Gastroesophageal sphincter (tissue), 3 donors: ENCODE data around the gene HLA-DMA.
A peak's percentile ranks its signal among the peaks of the same experiment; 100 is the strongest.

Source experiments
- POLR2A ChIP-seq, 2 donors: fragments of 450-650 bp; IDR thresholded peaks; one replicate each; pipeline ENCODE4 v1.6.1; 2017; ENCODE audit warnings: antibody characterized with exemption in 2 of 2, mild to moderate bottlenecking in 2 of 2, moderate library complexity in 1 of 2
- POLR2AphosphoS5 ChIP-seq: sonication (generic); formaldehyde crosslinking; IDR thresholded peaks from one replicate; pipeline ENCODE4 v1.6.1; 2017; ENCODE audit warnings: antibody characterized with exemption
- TF ChIP-seq, protein P1 (sequence below), 4 experiments: fragments of 200-600 bp in 2 of 4; fragments of 450-650 bp in 2 of 4; sonication (generic) in 1 of 4; IDR thresholded peaks; one replicate each; pipeline ENCODE4 v1.5.1; 2017 to 2019; ENCODE audit warnings: antibody characterized with exemption in 4 of 4, mild to moderate bottlenecking in 2 of 4, moderate library complexity in 2 of 4

DNA sequence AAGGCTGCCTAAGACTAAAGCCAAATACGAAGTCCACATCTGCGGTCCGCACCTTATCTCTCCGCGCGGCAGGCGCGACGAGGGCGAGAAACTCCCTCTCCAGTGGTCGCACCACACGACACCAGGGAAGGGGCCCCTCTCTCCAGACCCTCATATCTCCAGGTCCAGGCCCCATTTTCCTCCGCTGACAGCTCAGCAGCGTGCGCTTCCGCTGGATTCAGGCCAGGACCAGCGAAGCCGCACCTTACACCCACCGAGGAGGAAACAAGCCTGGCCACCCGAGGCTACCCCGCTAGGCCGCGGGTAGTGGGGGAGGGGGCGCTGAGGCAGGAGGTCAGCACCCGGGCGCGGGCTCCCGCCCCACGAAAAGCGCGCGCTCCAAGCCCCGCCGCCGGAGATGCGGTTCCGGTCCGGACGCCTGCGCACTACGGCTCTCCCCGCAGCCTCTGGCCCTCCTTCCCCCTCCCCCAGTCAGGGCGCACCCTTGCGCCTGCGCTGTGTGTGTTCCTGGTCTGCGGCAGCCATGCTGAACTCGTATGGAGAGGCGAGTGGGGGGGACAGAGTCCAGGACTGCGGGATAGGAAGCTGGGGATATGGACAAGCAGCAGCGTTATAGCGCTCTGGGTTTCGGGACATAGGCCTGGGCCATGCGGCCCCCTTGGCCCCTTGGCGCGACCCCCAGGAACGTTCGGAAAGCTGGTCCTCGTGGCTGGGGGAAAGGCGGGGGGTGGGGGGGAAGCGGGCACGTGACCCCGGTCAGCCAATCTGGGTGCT lies 15.4 kb upstream of the HLA-DMA start, which contains the start of gene BRD2:
- TF ChIP-seq POLR2AphosphoS5 (peak; percentile 83), POLR2A (IDR thresholded peaks at IDR 0.05) (peak; percentile 85 to 87)
- TF ChIP-seq, protein P1, sequence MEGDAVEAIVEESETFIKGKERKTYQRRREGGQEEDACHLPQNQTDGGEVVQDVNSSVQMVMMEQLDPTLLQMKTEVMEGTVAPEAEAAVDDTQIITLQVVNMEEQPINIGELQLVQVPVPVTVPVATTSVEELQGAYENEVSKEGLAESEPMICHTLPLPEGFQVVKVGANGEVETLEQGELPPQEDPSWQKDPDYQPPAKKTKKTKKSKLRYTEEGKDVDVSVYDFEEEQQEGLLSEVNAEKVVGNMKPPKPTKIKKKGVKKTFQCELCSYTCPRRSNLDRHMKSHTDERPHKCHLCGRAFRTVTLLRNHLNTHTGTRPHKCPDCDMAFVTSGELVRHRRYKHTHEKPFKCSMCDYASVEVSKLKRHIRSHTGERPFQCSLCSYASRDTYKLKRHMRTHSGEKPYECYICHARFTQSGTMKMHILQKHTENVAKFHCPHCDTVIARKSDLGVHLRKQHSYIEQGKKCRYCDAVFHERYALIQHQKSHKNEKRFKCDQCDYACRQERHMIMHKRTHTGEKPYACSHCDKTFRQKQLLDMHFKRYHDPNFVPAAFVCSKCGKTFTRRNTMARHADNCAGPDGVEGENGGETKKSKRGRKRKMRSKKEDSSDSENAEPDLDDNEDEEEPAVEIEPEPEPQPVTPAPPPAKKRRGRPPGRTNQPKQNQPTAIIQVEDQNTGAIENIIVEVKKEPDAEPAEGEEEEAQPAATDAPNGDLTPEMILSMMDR (IDR thresholded peaks at IDR 0.05), result no peak
